HG03457 (cell line): ENCODE results near the gene KCNQ1OT1.

Experiments
- ATAC-seq: cut with Tn5 transposase; IDR thresholded peaks from one replicate; pipeline ENCODE4 v1.9.1; 2021; ENCODE audit warnings: moderate number of reproducible peaks; ENCODE audit not compliant: unreplicated experiment

KCNQ1OT1 gene

GRCh38 chr11:2688381-2689231 lies 11.2 kb downstream of the KCNQ1OT1 start:
- no peak for ATAC-seq

- ATAC-seq: no peak
Observed at GRCh38 chr11:2687782-2688191, 12.0 kb downstream of the KCNQ1OT1 start.

DNA sequence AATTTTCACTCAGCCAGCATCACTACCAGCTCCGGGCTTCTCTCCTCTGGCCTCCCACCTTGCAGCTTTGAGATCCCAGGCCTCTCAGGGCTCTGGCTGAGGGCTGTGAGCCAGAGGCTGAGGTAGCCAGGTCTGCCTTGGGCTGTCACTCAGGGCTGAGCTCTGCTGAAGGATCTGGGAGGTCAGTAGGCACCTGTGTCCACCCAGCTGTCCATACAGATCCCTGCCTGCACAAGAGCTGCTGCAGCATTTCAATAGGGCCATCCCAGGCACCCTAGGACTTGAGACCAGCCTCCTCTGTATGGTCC lies 12.6 kb downstream of the KCNQ1OT1 start:
- ATAC-seq: no peak

GRCh38 chr11:2686360-2687222 lies 13.2 kb downstream of the KCNQ1OT1 start:
- ATAC-seq: no peak

DNA sequence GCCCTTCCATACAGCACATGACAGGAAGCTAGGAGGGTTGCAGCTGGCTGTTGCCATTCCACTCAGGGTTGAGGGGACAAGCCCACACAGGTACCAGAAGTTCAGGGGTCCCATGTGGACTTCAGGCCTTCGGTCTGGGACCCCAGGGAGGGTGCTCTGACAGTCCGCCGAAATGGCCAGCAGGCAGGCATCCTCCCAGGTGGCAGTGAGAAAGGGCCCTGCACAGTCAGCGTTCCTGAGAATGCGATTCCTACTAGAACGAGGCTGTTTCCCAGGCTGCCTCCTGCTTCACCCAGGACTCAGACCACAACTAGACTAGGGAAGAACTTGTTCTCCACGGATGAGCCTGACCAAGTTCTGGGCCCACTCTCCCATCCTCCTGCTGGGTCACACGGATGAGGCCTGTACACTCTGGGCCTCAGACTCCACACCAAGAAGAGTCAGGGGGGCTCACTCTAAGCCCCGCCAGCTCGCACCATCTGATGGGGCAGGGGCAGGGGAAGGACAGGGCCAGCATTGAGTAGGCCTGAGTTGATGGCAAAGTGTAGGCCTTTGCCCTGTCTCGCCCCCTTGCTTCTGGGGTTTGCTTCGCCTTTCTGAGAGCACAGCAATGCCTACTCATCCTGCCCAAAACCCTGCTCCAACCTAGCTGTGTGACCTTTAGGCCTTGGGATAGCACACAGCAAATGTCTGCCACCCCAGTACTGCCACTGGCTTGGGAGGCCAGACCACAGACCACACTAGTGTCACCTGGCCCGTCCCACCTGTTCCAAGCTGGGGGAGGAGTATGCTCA lies 14.0 kb downstream of the KCNQ1OT1 start:
- no peak for ATAC-seq

DNA sequence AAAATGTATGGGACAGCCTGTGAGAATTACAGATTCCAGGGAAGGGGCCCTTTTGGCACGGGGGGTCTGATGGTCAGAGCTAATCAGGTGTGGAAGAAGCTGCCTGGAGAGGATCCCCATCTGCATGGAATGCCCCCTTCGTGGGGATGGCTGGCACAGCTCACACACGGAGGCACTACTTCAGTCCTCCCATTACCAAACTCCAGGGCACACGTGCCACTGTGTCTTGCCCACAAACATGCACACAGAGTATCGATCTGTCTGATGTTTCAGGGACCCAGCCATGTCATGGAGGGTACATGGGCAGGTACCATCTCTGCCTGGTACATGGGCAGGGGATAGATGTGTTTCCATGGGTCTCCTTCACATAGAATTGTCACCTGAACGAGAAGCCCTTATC lies 14.7 kb downstream of the KCNQ1OT1 start:
- no peak for ATAC-seq

DNA sequence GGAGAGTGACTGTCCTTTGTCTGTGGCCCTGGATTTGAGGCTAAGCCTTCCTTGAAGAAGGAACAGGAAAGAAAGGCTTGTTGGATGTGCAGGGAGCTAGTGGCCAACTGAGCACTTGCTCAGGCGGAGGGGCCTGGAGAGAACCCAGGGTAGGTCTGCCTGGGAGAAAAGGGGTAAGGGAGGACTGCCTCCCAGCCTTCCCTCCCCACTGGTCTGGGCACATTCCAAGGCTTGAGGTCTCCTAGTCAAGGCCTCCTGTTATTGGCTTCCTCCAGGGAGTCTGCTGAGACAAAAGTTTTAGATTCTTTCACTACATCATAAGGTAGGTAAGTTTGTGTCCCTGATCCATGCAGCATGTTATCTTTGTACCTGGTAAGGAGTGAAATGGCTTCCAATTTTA lies 15.2 kb downstream of the KCNQ1OT1 start:
- no peak for ATAC-seq

GRCh38 chr11:2683806-2684205 lies 16.0 kb downstream of the KCNQ1OT1 start:
- no peak for ATAC-seq

DNA sequence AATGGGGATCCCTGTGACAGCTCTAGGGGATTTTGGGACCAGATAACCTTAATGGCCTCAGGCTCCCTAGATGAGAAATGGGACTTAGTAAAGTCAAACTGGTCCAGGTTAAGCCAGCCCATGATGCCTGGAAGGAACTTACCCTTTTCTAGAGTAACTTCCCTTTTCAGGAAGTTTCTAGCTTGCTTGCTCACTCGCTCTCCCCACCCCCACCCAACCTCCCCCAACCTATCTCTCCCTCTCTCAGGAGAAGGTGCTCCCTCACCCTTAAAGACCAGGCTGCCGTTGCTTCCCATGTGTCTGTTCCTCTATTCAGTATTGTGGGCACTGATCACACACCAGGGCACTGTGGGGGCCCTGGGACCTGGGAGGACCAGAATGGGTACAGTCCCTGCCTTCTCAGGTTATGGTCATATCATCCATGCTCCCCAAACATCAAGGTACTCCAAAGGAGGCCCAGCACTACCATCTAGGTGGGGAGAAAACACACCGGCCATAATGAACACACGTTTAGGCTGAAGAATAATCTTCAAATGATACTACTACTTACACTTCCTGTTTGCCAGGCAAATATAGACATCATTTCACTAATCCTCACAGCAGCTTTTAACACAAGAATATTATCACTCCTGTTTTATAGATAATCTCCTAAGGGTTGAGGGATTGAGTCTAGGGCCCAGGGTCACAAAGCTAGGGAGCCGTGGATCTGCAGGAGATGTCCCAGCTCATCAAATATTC lies 18.2 kb downstream of the KCNQ1OT1 start:
- ATAC-seq: no peak

DNA sequence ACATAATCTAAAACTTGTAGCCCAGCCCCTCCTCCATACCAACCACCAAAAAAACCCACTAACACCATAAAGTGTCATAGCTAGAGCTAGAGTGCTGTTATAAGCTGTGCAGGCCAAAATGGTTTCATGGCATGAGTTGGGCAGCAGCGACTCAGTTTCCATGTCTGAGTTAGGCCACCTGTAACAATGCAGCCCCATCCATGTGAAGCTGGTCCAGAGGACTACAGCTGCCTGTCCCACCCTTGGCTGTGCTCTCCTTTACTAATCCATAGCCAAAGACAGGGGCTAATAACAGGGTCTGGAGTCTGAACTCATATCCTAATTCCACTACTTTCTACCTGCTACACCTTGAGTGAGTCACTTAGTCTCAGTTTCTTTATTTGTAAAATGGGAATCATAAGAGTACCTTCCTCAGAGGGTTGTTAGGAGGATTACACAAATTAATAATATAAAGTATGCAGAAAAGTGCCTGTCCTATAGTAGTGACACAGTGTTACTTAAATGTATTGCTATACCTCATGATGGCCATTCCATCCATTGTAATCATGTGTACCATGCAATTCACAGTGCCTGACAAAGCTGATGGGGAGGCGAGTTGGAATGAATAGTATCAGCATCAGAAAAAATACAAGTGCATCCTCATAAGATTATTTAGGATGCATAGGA lies 20.6 kb downstream of the KCNQ1OT1 start:
- no peak for ATAC-seq

GRCh38 chr11:2678396-2678795 lies 21.4 kb downstream of the KCNQ1OT1 start:
- ATAC-seq: no peak

DNA sequence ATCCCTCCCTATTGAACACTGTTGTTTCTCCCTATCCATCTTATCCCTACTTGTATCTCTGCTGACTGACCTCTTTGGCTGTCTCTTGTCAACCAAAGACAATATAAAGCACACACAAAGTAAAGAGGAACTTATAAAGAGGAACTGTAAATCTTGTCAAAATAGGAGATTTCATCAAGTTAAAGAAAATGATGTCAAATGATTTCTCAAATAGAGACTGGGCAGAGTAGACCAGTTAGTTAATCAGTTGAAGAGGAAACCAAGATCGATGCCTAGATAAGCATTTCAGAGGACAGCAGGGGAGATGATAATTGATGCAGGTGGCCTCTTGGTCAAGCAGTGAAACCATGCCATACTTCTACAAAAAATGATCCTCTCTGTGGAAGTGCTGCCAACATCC lies 22.7 kb downstream of the KCNQ1OT1 start:
- peak; percentile 57 for ATAC-seq

GRCh38 chr11:2675540-2675939 lies 24.3 kb downstream of the KCNQ1OT1 start:
- ATAC-seq: no peak

DNA sequence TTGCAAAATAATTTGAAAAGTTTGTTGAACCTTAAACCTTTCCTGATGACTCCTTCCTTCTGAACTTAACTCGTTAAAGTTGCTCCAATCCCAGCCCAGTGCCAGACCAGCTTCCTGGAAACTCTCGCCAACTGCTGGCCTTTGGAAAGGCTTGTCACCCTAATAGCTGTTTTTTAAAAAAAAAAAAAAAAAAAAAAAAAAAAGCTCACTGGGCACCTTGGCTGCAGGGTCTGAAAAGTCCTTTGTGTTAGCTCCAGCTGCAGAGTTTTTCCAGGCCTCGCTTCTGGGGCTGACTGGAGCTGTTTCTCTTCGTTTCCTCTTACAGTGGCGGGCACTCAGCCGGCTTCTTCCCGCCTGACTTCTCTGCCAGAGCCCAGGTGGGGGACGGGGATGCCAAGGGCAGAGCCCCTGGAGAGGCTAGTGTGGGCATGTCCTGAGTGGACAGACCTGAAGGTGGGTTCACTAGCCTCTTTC lies 25.1 kb downstream of the KCNQ1OT1 start:
- no peak for ATAC-seq

- no peak for ATAC-seq
Observed at GRCh38 chr11:2673871-2674471, 25.8 kb downstream of the KCNQ1OT1 start.

DNA sequence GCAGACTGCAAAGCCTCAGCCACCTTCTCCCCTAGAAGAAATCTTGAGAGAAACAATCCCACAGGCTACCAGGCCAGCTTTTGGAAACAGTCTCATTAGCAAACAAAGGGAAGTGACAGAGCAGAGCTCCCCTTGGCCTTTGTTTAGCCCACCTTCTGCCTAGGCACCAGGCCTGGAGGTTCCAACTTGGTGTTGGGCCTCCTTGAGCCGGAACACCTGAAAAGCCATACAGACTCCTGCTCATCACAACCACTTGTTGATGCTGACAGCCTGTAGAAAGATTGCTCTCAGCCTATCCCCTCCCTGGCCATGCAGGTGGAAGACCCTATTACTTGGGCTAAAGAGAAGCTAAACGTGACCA lies 26.6 kb downstream of the KCNQ1OT1 start:
- ATAC-seq: no peak

GRCh38 chr11:2672553-2673249 lies 27.1 kb downstream of the KCNQ1OT1 start:
- ATAC-seq: no peak

GRCh38 chr11:2671748-2672147 lies 28.0 kb downstream of the KCNQ1OT1 start:
- ATAC-seq: no peak

GRCh38 chr11:2670541-2671100 lies 29.2 kb downstream of the KCNQ1OT1 start:
- no peak for ATAC-seq
